NCI-H128 (cell line): ENCODE results near the gene GJA1.
"Not testable (repeated sequence)": the region's sequence is repeated elsewhere in the genome, so short reads cannot be mapped to it uniquely, and the experiment has no call there.

Experiments
- DNase-seq: peaks from one replicate; lab custom pipeline; 2025; ENCODE audit not compliant: unreplicated experiment; lab: John Stamatoyannopoulos, UW

Gene GJA1

GRCh38 chr6:121435444-121436069 lies at the start of gene GJA1:
TSS of gene GJA1 (plus strand) at chr6:121435646. CDS start at chr6:121446848, 11,202 bp downstream.
- DNase-seq: no peak

GRCh38 chr6:121386551-121386950 lies 48.9 kb upstream of the GJA1 start:
- not testable (repeated sequence) for DNase-seq

GRCh38 chr6:121389419-121389818 lies 46.0 kb upstream of the GJA1 start:
- no peak for DNase-seq

DNA sequence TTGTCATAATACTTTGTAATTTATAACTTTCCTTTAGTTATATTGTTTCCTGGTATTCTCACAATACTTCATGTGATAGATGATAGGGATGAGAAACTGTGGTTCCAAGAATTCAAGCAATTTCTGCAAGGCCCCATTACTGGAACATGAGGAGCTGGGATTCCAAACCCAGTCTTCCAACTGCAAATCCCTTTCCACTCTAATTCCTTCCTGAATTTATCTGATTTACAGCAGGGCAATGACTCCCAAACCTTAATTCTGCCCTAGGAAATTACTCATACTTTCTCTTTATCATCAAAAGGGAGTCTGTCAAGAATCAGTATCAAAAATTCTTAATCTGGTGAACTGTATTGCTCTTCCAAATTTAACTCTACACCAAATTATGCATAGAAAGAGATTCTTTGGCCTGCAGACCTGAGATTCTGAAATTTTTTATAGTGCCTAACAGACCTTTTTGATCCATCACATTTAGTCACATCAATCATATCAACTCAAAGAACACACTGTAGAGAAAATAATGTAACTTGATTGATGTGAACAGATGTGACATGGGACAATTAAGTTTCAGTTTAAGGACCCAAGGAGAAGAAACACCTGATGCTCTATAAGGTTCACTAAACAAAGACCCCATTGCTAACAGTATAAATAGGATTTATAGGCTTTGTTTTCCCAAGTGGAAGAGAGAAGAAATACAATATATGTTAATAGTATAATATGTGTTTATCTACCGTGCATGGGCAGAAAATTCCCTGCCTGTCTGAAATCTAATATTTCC lies 41.5 kb upstream of the GJA1 start:
- DNase-seq: no peak

- DNase-seq: no peak
Observed at GRCh38 chr6:121395736-121396135, 39.7 kb upstream of the GJA1 start.

GRCh38 chr6:121397188-121397587 lies 38.3 kb upstream of the GJA1 start:
- DNase-seq: not testable (repeated sequence)

DNA sequence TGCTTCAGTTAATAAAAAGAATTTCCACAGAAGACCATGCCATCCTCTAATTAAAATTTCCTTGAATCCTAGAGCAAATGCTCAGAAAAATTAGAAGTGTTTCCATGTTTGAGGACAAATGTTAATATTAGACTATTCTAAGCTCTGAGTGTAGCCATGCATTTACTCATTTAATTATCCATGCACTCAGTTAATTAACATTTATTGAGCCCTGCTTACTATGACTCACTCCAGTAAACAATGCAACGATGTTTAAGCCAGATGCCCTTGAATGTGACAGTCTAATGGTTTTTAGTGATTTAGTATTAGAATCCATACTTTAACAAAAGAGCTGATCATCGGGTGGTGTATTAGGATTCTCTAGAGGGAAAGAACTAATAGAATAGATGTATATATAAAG lies 37.3 kb upstream of the GJA1 start:
- DNase-seq: no peak

DNA sequence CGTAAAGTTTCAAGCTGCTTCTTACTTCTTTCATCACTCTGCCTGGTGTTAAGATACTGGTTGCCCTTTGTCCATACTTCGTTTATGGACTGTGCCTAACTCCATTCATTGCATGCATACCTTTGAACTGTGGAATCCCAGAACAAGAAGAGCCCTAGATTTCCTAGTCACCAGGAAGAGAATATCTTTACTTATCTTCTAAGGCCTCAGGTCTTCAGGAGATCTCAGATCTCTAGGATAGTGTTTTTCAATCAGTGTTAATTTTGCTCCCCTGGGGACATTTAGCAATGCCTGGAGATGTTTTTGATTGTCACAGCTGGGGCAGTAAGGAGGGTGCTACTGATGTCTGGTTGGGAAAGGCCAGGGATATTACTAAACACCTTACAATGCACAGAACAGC lies 35.5 kb upstream of the GJA1 start:
- DNase-seq: no peak

DNA sequence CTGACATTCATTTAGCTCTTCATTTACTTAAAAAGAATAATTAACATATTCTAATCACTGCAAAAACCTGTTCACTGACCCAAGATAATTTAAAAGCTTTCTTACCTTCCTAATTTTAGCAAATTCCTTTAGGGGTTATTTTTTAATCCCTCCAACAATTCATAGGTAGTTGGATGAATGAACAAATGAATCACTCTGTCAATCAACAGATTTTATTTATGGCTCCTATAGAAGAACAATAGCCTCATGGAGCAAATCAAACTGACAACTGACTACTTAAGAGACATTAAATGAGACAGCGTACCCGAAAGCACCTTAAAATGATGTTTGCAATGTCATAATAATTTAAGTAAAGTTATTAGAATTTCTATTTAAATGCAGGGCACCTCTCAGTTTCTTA lies 31.5 kb upstream of the GJA1 start:
- DNase-seq: no peak

- no peak for DNase-seq
Observed at GRCh38 chr6:121405306-121405705, 30.1 kb upstream of the GJA1 start.

DNA sequence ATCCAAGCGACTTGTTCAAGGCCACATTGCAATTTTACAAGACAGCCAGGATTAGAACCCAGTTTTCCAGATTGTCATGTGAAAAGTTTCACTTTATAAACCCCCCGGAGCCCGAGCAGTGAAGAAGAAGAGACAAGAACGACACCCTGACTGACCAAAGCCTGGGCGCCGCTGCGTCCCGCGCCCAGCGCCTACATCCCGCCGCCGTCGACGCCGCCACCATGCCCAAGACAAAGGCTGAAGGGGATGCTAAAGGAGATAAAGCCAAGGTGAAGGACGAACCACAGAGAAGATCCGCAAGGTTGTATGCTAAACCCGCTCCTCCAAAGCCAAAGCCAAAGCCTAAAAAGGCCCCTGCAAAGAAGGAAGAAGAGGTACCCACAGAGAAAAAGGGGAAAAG lies 27.1 kb upstream of the GJA1 start:
- DNase-seq: no peak

GRCh38 chr6:121413879-121414278 lies 21.6 kb upstream of the GJA1 start:
- DNase-seq: no peak

- no peak for DNase-seq
Observed at GRCh38 chr6:121418346-121418745, 17.1 kb upstream of the GJA1 start.

GRCh38 chr6:121426686-121427085 lies 8.8 kb upstream of the GJA1 start:
- no peak for DNase-seq

DNA sequence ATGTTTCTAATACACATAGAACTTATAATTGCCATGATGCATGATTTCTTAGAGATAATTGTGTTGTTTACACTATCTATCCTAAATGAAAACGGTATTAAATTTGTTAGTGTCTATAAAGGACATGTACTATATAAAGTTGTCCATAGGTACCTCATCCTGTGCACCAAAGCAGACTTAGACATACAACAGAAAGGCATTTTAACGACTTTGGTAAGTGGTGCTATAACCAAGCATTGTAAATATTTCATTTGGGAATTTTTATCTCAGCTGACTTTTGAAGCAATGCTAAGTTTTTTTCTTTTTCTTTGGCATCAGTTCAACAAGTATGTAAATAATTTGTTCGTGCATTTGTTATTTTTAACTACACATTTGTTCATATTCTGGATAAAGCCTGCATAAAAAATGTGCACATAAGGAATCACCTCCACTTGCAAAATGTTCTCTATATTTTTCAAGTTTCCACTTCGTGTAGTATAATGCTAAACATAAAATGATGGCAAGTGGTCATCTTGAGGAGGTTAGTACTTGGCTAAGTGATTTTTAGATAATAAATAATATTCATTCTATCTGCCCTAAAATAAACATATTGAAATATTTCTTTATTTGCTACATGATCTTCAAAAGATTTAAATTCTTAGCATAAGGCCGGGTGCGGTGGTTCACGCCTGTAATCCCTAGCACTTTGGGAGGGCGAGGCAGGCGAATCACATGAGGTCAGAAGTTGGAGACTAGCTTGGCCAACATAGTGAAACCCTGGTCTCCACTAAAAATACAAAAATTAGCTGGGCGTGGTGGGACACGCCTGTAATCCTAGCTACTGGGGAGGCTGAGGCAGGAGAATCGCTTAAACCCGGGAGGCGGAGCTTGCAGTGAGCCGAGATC lies 6.3 kb upstream of the GJA1 start:
- DNase-seq: no peak

GRCh38 chr6:121430514-121431460 lies 4.7 kb upstream of the GJA1 start:
- DNase-seq: no peak

- not testable (repeated sequence) for DNase-seq
Observed at GRCh38 chr6:121431776-121432175, 3.7 kb upstream of the GJA1 start.

- DNase-seq: no peak
Observed at GRCh38 chr6:121434037-121434770, 1.2 kb upstream of the GJA1 start.

GRCh38 chr6:121436274-121436857 lies 920 bp downstream of the GJA1 start:
- DNase-seq: no peak
